ENCODE measurements around the gene SKI. TPM values are rescaled to one million over a fixed set of nuclear protein-coding genes. Genes with fewer than 3 reads are reported as not detected.
A peak's percentile ranks its signal among the peaks of the same experiment; 100 is the strongest.

SKI gene
- total RNA-seq, 4 donors from 2014 or later, result 35.3 to 54.0 (median 47.3) TPM

- no peak for TF ChIP-seq CTCF (IDR thresholded peaks at IDR 0.05)
- peak; percentile 72 for ATAC-seq (ENCODE audit: low FRiP score)
These were observed 22.7 kb upstream of the SKI start for GRCh38 chr1:2205191-2205952.

GRCh38 chr1:2206813-2207487, 21.2 kb upstream of the SKI start:
- DNase-seq (ENCODE audit: low spot score), result no peak
- no peak for ATAC-seq (ENCODE audit: low FRiP score)
- no peak for TF ChIP-seq CTCF (IDR thresholded peaks at IDR 0.05)

More at GRCh38 chr1:2205191-2205952, 22.7 kb upstream of the SKI start:
- DNase-seq (ENCODE audit: low spot score), result peak; percentile 90

GRCh38 chr1:2208309-2209239, 19.5 kb upstream of the SKI start:
- TF ChIP-seq CTCF (IDR thresholded peaks at IDR 0.05), result no peak
- DNase-seq (ENCODE audit: low spot score), result no peak
- peak; percentile 8 for ATAC-seq (ENCODE audit: low FRiP score)

- DNase-seq (ENCODE audit: low spot score) (no peak), ATAC-seq (ENCODE audit: low FRiP score) (no peak)
- no peak for TF ChIP-seq CTCF (IDR thresholded peaks at IDR 0.05)
These were observed 18.6 kb upstream of the SKI start for GRCh38 chr1:2209400-2210083.

GRCh38 chr1:2210084-2210653, 17.9 kb upstream of the SKI start:
- TF ChIP-seq CTCF (IDR thresholded peaks at IDR 0.05), result no peak
- ATAC-seq (ENCODE audit: low FRiP score) (no peak), DNase-seq (ENCODE audit: low spot score) (no peak)

GRCh38 chr1:2210786-2211185, 17.3 kb upstream of the SKI start:
- DNase-seq (ENCODE audit: low spot score), result no peak
- no peak for ATAC-seq (ENCODE audit: low FRiP score)
- TF ChIP-seq CTCF (IDR thresholded peaks at IDR 0.05), result no peak

Measured in omental fat pad (tissue), 4 donors.